Panc1 (cell line): ENCODE results near the gene ATR. TPM values are rescaled to one million over a fixed set of nuclear protein-coding genes. Genes with fewer than 3 reads are reported as not detected.
A peak's percentile ranks its signal among the peaks of the same experiment; 100 is the strongest.

Source experiments
- ATAC-seq: fragments of 200-7000 bp; cut with Tn5 transposase; 2 replicates; pipeline ENCODE4 v1.9.1; 2020; ENCODE audit warnings: mild to moderate bottlenecking, moderate library complexity
- BruUV-seq: library from RNA; stranded (reverse); fragments of 400-500 nt; replicated peaks from 2 replicates; lab custom pipeline; 2021; lab: Mats Ljungman, UMichigan
- CTCF ChIA-PET: fragments of 300-600 bp; sonication (Branson Sonifier 250); formaldehyde crosslinking; loops from one replicate; lab custom pipeline; 2022; ENCODE audit warnings: antibody characterized with exemption; lab: Charles Lee
- POLR2A ChIA-PET: fragments of 300-600 bp; sonication (Branson Sonifier 250); formaldehyde crosslinking; loops from one replicate; lab custom pipeline; 2022; ENCODE audit warnings: antibody characterized with exemption; lab: Charles Lee
- DNase-seq: peaks from one replicate; pipeline ENCODE4 v3.0.0-alpha.2; 2010; ENCODE audit warnings: low read depth, low spot score
- H3K27ac ChIP-seq: 2 replicates; pipeline ENCODE4 v1.5.1; 2011; ENCODE audit warnings: mild to moderate bottlenecking, low read length, inconsistent platforms
- H3K27me3 ChIP-seq: fragments of 200-500 bp; sonication (Bioruptor generic); 2 replicates; pipeline ENCODE4 v1.6.0; 2014; ENCODE audit warnings: low read length, inconsistent platforms; ENCODE audit not compliant: control insufficient read depth, insufficient read depth
- H3K36me3 ChIP-seq: fragments of 200-500 bp; sonication (Bioruptor generic); 2 replicates; pipeline ENCODE4 v1.5.1; 2014; ENCODE audit warnings: inconsistent platforms, mild to moderate bottlenecking, low read length, moderate library complexity; ENCODE audit not compliant: control insufficient read depth, insufficient read depth
- H3K4me1 ChIP-seq: 2 replicates; pipeline ENCODE4 v1.5.1; 2011; ENCODE audit warnings: inconsistent platforms, mild to moderate bottlenecking, low read length, moderate library complexity; ENCODE audit not compliant: control insufficient read depth, insufficient read depth
- H3K4me3 ChIP-seq, 2 experiments: 2 replicates each; pipeline ENCODE4 v1.5.1; 2011 to 2012; ENCODE audit warnings: low read depth in 2 of 2, low read length in 2 of 2, mild to moderate bottlenecking in 2 of 2, inconsistent platforms in 1 of 2, moderate library complexity in 1 of 2
- H3K9me3 ChIP-seq: fragments of 200-500 bp; sonication (Bioruptor generic); 2 replicates; pipeline ENCODE4 v1.5.1; 2014; ENCODE audit warnings: low read depth, mild to moderate bottlenecking, inconsistent platforms, low read length, moderate library complexity; ENCODE audit not compliant: control insufficient read depth, insufficient read depth
- POLR2AphosphoS5 ChIP-seq: IDR thresholded peaks from 2 replicates; pipeline ENCODE4 v1.6.1; 2012; ENCODE audit warnings: mild to moderate bottlenecking, low read depth, low read length, moderate library complexity
- SIN3A ChIP-seq: IDR thresholded peaks from 2 replicates; pipeline ENCODE4 v1.6.1; 2012; ENCODE audit warnings: low read depth, mild to moderate bottlenecking, low read length, moderate library complexity, borderline replicate concordance; ENCODE audit not compliant: insufficient read depth
- TCF7L2 ChIP-seq: IDR thresholded peaks from 2 replicates; pipeline ENCODE4 v1.6.1; 2011; ENCODE audit warnings: mild to moderate bottlenecking, low read depth, low read length, inconsistent platforms
- in situ Hi-C: cut with HindIII; loops from 2 replicates; pipeline ENCODE4 v1.10.0; 2016; ENCODE audit warnings: low sequenced_read_pairs, low pct_unique_long_range_greater_than_20kb
- intact Hi-C: fragments of 100-400 bp; cut with micrococcal nuclease; formaldehyde crosslinking; loops from one replicate; pipeline ENCODE4 v1.10.0; 2022; ENCODE audit not compliant: unreplicated experiment
- total RNA-seq: library from RNA; stranded (reverse); gene quantifications from one replicate; pipeline ENCODE4 v1.2.1, GENCODE V29; 2021; ENCODE audit not compliant: unreplicated experiment
- TF ChIP-seq, protein P1 (sequence below): fragments of 450-650 bp; IDR thresholded peaks from 2 replicates; pipeline ENCODE4 v1.5.1; 2017; ENCODE audit warnings: mild to moderate bottlenecking
- TF ChIP-seq, protein P2 (sequence below), 2 experiments: IDR thresholded peaks; 2 replicates each; pipeline ENCODE4 v1.6.1; 2011 to 2012; ENCODE audit warnings: low read depth in 2 of 2, control low read depth in 1 of 2, low read length in 1 of 2, mild to moderate bottlenecking in 1 of 2, moderate library complexity in 1 of 2; ENCODE audit not compliant: insufficient read depth in 1 of 2

Gene ATR
- total RNA-seq, 1 experiment from 2014 or later: 38.6 TPM

DNA sequence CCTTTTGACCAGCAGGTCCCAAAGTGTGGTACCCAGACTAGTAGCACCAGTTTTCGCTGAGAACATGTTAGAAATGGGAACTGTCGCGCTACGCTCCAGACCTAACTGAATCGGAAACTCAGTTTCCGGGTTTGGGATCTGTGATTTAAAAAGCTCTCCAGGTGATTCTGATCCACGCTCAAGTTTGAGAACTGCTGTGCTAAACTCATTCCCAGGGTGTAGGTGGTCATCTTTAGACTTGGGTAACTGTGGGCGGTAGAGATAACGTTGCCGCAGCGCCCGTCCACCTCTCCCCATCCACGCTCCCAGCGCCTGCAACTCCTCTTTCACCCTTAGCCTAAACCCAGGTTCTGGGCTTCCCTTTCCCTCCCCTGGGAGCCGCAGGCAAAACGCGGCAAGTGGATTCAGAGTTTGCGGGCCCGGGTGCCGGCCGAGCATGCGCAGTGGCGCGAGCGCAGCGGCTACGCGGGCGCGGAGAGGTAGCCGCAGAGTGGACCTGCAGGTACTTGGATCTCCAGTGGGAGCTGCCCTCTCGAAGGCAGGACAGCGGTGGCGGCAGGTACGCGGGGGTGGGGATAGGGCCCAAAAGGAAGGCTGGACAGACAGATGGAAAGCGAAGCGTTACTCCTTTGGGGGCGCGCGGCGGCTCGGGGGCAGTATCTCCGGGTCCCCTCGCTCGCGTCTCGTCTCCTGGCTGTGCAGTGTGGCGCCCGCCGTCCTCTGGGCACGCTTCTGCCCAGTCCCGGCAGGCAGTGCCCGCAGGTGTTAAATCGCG is 17.6 kb upstream of the ATR start, which contains the start of gene PLS1:
Gene PLS1, plus strand, starts transcription at position 443 of the 775 bp plus-strand sequence. CDS start 67,845 bp downstream, outside the sequence.
- intact Hi-C loops: no loop called here
- ChIA-PET CTCF (interaction anchor here (0.6 kb wide), 2 partner anchors 146 to 1167 kb away, joined by 3 to 4 read pairs; no protein-coding TSS in a partner anchor), POLR2A (interaction anchor here (1.0 kb wide), 1 partner anchor 128 kb away, joined by 4 read pairs; the partner anchor contains the start of gene TRPC1)
- H3K9me3 ChIP-seq: no peaks in the 10 kb centered on the region
- H3K27ac ChIP-seq: peak within 1 kb of the TSS; percentile 96
- 0 out of 2 replicates have a peak, but pooled peaks have one; percentile 17 for TF ChIP-seq SIN3A
- TF ChIP-seq, protein P1, sequence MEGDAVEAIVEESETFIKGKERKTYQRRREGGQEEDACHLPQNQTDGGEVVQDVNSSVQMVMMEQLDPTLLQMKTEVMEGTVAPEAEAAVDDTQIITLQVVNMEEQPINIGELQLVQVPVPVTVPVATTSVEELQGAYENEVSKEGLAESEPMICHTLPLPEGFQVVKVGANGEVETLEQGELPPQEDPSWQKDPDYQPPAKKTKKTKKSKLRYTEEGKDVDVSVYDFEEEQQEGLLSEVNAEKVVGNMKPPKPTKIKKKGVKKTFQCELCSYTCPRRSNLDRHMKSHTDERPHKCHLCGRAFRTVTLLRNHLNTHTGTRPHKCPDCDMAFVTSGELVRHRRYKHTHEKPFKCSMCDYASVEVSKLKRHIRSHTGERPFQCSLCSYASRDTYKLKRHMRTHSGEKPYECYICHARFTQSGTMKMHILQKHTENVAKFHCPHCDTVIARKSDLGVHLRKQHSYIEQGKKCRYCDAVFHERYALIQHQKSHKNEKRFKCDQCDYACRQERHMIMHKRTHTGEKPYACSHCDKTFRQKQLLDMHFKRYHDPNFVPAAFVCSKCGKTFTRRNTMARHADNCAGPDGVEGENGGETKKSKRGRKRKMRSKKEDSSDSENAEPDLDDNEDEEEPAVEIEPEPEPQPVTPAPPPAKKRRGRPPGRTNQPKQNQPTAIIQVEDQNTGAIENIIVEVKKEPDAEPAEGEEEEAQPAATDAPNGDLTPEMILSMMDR: no peak; the same call in 1 of the 2 replicates
- TF ChIP-seq TCF7L2: peak; percentile 44; the same call in 1 of the 2 replicates
- peak; percentile 95 for TF ChIP-seq POLR2AphosphoS5
- TF ChIP-seq, protein P2, sequence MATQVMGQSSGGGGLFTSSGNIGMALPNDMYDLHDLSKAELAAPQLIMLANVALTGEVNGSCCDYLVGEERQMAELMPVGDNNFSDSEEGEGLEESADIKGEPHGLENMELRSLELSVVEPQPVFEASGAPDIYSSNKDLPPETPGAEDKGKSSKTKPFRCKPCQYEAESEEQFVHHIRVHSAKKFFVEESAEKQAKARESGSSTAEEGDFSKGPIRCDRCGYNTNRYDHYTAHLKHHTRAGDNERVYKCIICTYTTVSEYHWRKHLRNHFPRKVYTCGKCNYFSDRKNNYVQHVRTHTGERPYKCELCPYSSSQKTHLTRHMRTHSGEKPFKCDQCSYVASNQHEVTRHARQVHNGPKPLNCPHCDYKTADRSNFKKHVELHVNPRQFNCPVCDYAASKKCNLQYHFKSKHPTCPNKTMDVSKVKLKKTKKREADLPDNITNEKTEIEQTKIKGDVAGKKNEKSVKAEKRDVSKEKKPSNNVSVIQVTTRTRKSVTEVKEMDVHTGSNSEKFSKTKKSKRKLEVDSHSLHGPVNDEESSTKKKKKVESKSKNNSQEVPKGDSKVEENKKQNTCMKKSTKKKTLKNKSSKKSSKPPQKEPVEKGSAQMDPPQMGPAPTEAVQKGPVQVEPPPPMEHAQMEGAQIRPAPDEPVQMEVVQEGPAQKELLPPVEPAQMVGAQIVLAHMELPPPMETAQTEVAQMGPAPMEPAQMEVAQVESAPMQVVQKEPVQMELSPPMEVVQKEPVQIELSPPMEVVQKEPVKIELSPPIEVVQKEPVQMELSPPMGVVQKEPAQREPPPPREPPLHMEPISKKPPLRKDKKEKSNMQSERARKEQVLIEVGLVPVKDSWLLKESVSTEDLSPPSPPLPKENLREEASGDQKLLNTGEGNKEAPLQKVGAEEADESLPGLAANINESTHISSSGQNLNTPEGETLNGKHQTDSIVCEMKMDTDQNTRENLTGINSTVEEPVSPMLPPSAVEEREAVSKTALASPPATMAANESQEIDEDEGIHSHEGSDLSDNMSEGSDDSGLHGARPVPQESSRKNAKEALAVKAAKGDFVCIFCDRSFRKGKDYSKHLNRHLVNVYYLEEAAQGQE (IDR thresholded peaks at IDR 0.05; ENCODE audit: insufficient read depth in 1 of 2, low read depth in 2 of 2, low read length in 1 of 2): no peak
- in situ Hi-C loops: no loop called here
- H3K4me1 ChIP-seq: peaks cover 22% of the 10 kb centered on the region
- BruUV-seq: no TSS peak
- H3K4me3 ChIP-seq: peak within 1 kb of the TSS; percentile 63 to 94
- H3K27me3 ChIP-seq: no peaks in the 10 kb centered on the region
- ATAC-seq (peak; percentile 95), DNase-seq (peak; percentile 80)
- no peaks in the 10 kb centered on the region for H3K36me3 ChIP-seq

DNA sequence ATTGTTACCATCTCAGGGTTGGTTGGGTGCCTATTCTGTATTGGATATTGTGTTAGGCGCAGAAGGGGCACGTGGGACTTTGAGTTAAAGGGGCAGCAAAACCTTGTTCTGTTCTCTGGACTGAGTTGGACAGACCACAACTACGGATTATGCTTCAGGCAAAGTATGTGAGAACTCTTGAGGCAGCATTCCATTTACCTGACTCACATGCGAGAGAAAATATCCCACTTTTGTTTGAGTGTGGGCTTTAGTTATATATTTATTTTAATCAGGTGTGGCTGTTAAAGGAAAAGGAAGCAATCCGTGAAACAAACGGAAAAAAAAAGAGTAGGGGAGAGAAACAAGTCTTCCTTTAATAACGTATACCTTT is 17.0 kb upstream of the ATR start:
- no peak for TF ChIP-seq SIN3A
- H3K36me3 ChIP-seq: no peaks in the 10 kb centered on the region
- ATAC-seq (peak; percentile 40), DNase-seq (no peak)
- CTCF ChIA-PET: interaction anchor here (0.6 kb wide), 2 partner anchors 147 to 1168 kb away, joined by 3 to 4 read pairs; no protein-coding TSS in a partner anchor
- BruUV-seq: TSS peak; percentile 93
- in situ Hi-C loops (no loop called here), intact Hi-C loops (no loop called here)
- peak overlapping the region; percentile 63 to 94 for H3K4me3 ChIP-seq
- no peaks in the 10 kb centered on the region for H3K9me3 ChIP-seq
- H3K27ac ChIP-seq: peak overlapping the region; percentile 96
- POLR2A ChIA-PET: interaction anchor here (1.0 kb wide), 1 partner anchor 128 kb away, joined by 4 read pairs; the partner anchor contains the start of gene TRPC1
- peaks cover 22% of the 10 kb centered on the region for H3K4me1 ChIP-seq
- H3K27me3 ChIP-seq: no peaks in the 10 kb centered on the region
